Measurements from ENCODE around the gene TM7SF3.
"Not testable (repeated sequence)": the region's sequence is repeated elsewhere in the genome, so short reads cannot be mapped to it uniquely, and the experiment has no call there.

TM7SF3 gene

DNA sequence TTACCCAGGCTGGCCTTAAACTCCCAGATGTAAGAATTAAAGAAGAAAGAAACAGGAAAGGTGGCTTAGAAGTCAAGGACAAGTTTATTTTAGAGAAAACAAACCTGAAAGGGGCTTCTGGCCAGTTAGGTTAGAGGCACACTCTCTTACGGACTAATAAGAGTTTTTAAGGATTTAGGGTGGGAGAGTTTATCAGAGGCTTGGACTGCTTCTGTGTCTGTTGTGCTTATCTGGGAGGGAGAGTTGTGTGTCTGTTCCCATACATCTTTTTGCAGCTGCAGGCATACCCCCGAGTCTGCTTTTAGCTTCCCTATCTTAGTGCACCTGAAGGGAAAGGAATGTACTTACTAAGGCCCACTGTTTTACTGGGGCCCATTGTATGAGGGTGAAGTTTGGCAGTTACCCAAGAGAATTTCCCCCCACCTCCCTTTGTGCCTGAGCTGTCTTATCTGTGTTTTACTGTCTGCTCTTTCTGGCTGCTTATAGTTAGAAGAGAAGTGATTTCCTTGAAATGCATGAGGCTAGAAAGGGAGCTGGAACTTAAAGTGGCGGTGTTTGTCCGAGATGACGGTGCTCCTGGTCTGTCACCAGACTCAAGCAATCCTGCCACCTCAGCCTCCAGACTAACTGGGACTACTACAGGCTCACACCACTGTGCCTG lies 3.1 kb upstream of the TM7SF3 start:
- not testable (repeated sequence) for H3K4me2 ChIP-seq (ENCODE audit: insufficient read depth, low read length, poor library complexity, severe bottlenecking); H2BK12ac ChIP-seq (ENCODE audit: low read length); H3K18ac ChIP-seq (ENCODE audit: low read length); H3K4me1 ChIP-seq (ENCODE audit: control insufficient read depth in 2 of 2, insufficient read depth in 1 of 2, low read depth in 1 of 2, low read length in 2 of 2); H3K9ac ChIP-seq (ENCODE audit: low read depth, low read length, poor library complexity); H3K9me3 ChIP-seq (replicated peaks in 1 of 2; ENCODE audit: control insufficient read depth in 2 of 2, insufficient read depth in 1 of 2, low read depth in 1 of 2, low read length in 2 of 2); H4K8ac ChIP-seq (ENCODE audit: low read depth, low read length); H3K4me3 ChIP-seq (ENCODE audit: low read length in 2 of 2); H3K4ac ChIP-seq (ENCODE audit: low read length); H3K27ac ChIP-seq (replicated peaks; ENCODE audit: low read length); DNase-seq (ENCODE audit: low spot score); H2BK5ac ChIP-seq (ENCODE audit: low read length); H2BK120ac ChIP-seq (ENCODE audit: low read depth, low read length); H4K91ac ChIP-seq (ENCODE audit: low read depth, low read length, poor library complexity); H3K14ac ChIP-seq (ENCODE audit: low read length); H3K36me3 ChIP-seq (replicated peaks in 1 of 2; ENCODE audit: control insufficient read depth in 2 of 2, insufficient read depth in 2 of 2, low read length in 2 of 2); H3K23ac ChIP-seq (ENCODE audit: low read depth, low read length, poor library complexity); H3K79me1 ChIP-seq (ENCODE audit: low read depth, low read length); H2AK5ac ChIP-seq (ENCODE audit: low read depth, low read length); H2BK15ac ChIP-seq (ENCODE audit: low read length)
- peaks cover 0 to 13% (median 0%) of the 10 kb centered on the region in 3 experiments for H3K27me3 ChIP-seq (ENCODE audit: control insufficient read depth in 3 of 3, insufficient read depth in 3 of 3, low read depth in 1 of 3, low read length in 3 of 3)
- WGBS, 2 donors (ENCODE audit: extremely low coverage in 2 of 2, insufficient read length in 2 of 2, insufficient replicate concordance in 1 of 2), result no CpG with 5 or more reads among the region's 5 CpGs
- H2AFZ ChIP-seq (ENCODE audit: low read length), result peak overlapping the region; percentile 53

DNA sequence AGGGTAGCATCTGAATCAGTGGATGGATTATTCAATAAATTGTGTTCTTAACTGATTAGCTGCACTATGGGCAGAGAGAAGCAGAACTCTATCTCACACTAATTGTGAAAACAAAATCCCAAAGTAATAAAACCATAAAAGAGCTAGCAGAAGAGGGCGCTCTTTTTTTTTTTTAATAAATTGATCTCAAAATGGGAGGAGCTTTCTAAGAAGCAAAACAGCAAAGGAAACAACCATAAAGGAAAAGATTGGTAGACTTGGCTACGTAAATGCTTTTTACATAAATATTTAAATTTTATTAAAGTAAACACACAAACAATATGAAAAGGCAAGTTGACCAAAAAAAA lies 1.5 kb upstream of the TM7SF3 start:
- no peak overlapping the region for H3K18ac ChIP-seq (ENCODE audit: low read length)
- no peak overlapping the region for H2BK12ac ChIP-seq (ENCODE audit: low read length)
- no peak overlapping the region for H3K4ac ChIP-seq (ENCODE audit: low read length)
- no peak overlapping the region for H4K8ac ChIP-seq (ENCODE audit: low read depth, low read length)
- no peaks in the 10 kb centered on the region for H3K9me3 ChIP-seq (replicated peaks in 1 of 2; ENCODE audit: control insufficient read depth in 2 of 2, insufficient read depth in 1 of 2, low read depth in 1 of 2, low read length in 2 of 2)
- no peak overlapping the region for H2BK120ac ChIP-seq (ENCODE audit: low read depth, low read length)
- WGBS, 2 donors (ENCODE audit: extremely low coverage in 2 of 2, insufficient read length in 2 of 2, insufficient replicate concordance in 1 of 2), result no CpG with 5 or more reads among the region's 2 CpGs
- H3K4me3 ChIP-seq (ENCODE audit: low read length in 2 of 2), result no peak overlapping the region
- peaks cover 0 to 3% of the 10 kb centered on the region in 2 donors for H3K36me3 ChIP-seq (replicated peaks in 1 of 2; ENCODE audit: control insufficient read depth in 2 of 2, insufficient read depth in 2 of 2, low read length in 2 of 2)
- H3K79me1 ChIP-seq (ENCODE audit: low read depth, low read length), result peaks cover 2% of the 10 kb centered on the region
- H3K4me1 ChIP-seq (ENCODE audit: control insufficient read depth in 2 of 2, insufficient read depth in 1 of 2, low read depth in 1 of 2, low read length in 2 of 2), result peaks cover 0 to 10% of the 10 kb centered on the region in 2 donors
- no peak overlapping the region for H4K91ac ChIP-seq (ENCODE audit: low read depth, low read length, poor library complexity)
- no peak overlapping the region for H2AFZ ChIP-seq (ENCODE audit: low read length)
- no peak overlapping the region for H2BK5ac ChIP-seq (ENCODE audit: low read length)
- no peak overlapping the region for H3K4me2 ChIP-seq (ENCODE audit: insufficient read depth, low read length, poor library complexity, severe bottlenecking)
- H2BK15ac ChIP-seq (ENCODE audit: low read length), result no peak overlapping the region
- H3K23ac ChIP-seq (ENCODE audit: low read depth, low read length, poor library complexity), result no peak overlapping the region
- H3K27ac ChIP-seq (replicated peaks; ENCODE audit: low read length), result no peak overlapping the region
- no peak overlapping the region for H3K14ac ChIP-seq (ENCODE audit: low read length)
- no peak overlapping the region for H2AK5ac ChIP-seq (ENCODE audit: low read depth, low read length)
- DNase-seq (ENCODE audit: low spot score), result no peak
- no peak overlapping the region for H3K9ac ChIP-seq (ENCODE audit: low read depth, low read length, poor library complexity)
- peaks cover 0 to 5% (median 0%) of the 10 kb centered on the region in 3 experiments for H3K27me3 ChIP-seq (ENCODE audit: control insufficient read depth in 3 of 3, insufficient read depth in 3 of 3, low read depth in 1 of 3, low read length in 3 of 3)

DNA sequence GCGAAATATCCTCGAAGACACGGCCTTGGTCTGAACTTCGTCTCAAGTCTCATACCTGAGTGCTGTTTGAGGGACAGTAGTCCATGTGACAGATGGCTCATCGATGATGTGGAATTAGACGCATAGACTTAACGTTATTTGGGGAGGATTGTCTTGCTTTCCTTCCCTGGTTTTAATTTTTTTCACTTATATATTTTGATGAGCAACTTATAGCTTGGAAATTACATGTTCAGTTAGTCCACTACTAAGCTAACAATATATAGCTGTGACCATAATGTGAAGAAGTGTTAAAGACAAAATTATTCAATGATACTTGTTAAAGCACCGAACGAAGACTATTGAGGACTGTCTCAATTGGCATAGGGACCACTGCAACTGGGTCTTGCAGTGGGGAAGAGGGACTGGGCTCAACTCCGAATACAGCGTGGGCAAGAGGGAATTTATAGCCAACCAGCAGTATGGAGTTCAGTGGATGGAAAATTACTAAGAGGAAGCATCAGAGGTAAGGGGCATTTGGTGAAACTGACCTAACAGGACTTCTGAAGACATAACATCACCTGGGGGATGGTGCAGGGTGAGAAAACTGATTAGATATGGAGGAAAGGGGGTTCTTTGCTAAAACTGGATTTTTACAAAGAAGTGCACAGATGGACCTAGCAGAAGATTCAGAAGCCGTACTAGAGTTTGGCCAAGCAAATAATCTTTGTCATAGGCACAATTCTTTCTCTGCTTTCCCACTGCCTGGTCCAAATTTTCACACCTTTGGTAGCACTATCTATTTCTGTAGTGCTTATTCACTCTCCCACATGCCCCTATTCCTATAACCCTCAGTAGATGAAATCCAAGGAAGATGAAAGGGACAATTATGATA lies 910 bp upstream of the TM7SF3 start:
- no peak overlapping the region for H3K18ac ChIP-seq (ENCODE audit: low read length)
- H3K36me3 ChIP-seq (replicated peaks in 1 of 2; ENCODE audit: control insufficient read depth in 2 of 2, insufficient read depth in 2 of 2, low read length in 2 of 2), result peaks cover 0 to 3% of the 10 kb centered on the region in 2 donors
- peak overlapping the region in 1 of 2 donors; percentile 90 for H3K4me3 ChIP-seq (ENCODE audit: low read length in 2 of 2)
- WGBS, 2 donors (ENCODE audit: extremely low coverage in 2 of 2, insufficient read length in 2 of 2, insufficient replicate concordance in 1 of 2), result no CpG with 5 or more reads among the region's 12 CpGs
- H3K9ac ChIP-seq (ENCODE audit: low read depth, low read length, poor library complexity), result no peak overlapping the region
- H3K4me1 ChIP-seq (ENCODE audit: control insufficient read depth in 2 of 2, insufficient read depth in 1 of 2, low read depth in 1 of 2, low read length in 2 of 2), result peaks cover 0 to 16% of the 10 kb centered on the region in 2 donors
- no peak overlapping the region for H4K8ac ChIP-seq (ENCODE audit: low read depth, low read length)
- H3K79me1 ChIP-seq (ENCODE audit: low read depth, low read length), result peaks cover 2% of the 10 kb centered on the region
- no peak overlapping the region for H3K14ac ChIP-seq (ENCODE audit: low read length)
- no peak overlapping the region for H3K4ac ChIP-seq (ENCODE audit: low read length)
- no peak overlapping the region for H3K23ac ChIP-seq (ENCODE audit: low read depth, low read length, poor library complexity)
- H2AK5ac ChIP-seq (ENCODE audit: low read depth, low read length), result no peak overlapping the region
- H2BK5ac ChIP-seq (ENCODE audit: low read length), result no peak overlapping the region
- H4K91ac ChIP-seq (ENCODE audit: low read depth, low read length, poor library complexity), result no peak overlapping the region
- H3K4me2 ChIP-seq (ENCODE audit: insufficient read depth, low read length, poor library complexity, severe bottlenecking), result no peak overlapping the region
- no peak overlapping the region for H2BK120ac ChIP-seq (ENCODE audit: low read depth, low read length)
- peak overlapping the region; percentile 95 for H2AFZ ChIP-seq (ENCODE audit: low read length)
- H2BK12ac ChIP-seq (ENCODE audit: low read length), result no peak overlapping the region
- no peak for DNase-seq (ENCODE audit: low spot score)
- no peaks in the 10 kb centered on the region for H3K9me3 ChIP-seq (replicated peaks in 1 of 2; ENCODE audit: control insufficient read depth in 2 of 2, insufficient read depth in 1 of 2, low read depth in 1 of 2, low read length in 2 of 2)
- no peaks in the 10 kb centered on the region for H3K27me3 ChIP-seq (ENCODE audit: control insufficient read depth in 3 of 3, insufficient read depth in 3 of 3, low read depth in 1 of 3, low read length in 3 of 3)
- no peak overlapping the region for H2BK15ac ChIP-seq (ENCODE audit: low read length)
- H3K27ac ChIP-seq (replicated peaks; ENCODE audit: low read length), result no peak overlapping the region

DNA sequence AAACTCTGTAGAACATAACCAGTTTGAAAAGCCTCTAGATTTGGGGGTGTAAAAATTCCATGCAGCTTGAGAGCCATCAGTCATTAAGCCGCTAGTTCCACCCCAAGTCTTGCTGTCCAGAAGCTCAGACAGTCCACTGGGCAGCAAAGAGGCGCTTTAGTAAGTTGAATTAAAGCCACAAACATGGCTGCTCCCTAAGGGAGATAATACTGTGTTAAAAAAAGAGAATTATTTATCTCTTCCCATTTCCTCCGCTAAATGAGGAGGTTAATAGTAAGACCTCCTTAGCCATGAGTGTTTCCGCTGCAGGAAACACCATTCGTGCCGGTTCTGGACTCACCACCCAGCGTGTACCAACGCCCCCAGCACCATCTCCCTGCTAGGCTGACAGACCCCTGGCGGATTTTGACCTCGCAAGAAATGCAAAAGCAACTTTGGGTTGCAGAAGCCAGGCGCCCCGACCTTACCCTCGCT lies 536 bp downstream of the TM7SF3 start:
- Histone ChIP-seq H3K14ac (ENCODE audit: low read length) (peak overlapping the region; percentile 56), H3K4me2 (ENCODE audit: insufficient read depth, low read length, poor library complexity, severe bottlenecking) (peak overlapping the region; percentile 65), H2BK15ac (ENCODE audit: low read length) (no peak overlapping the region), H2BK5ac (ENCODE audit: low read length) (no peak overlapping the region), H4K91ac (ENCODE audit: low read depth, low read length, poor library complexity) (no peak overlapping the region), H3K4ac (ENCODE audit: low read length) (no peak overlapping the region), H3K9me3 (replicated peaks in 1 of 2; ENCODE audit: control insufficient read depth in 2 of 2, insufficient read depth in 1 of 2, low read depth in 1 of 2, low read length in 2 of 2) (no peaks in the 10 kb centered on the region), H2BK12ac (ENCODE audit: low read length) (no peak overlapping the region), H3K79me1 (ENCODE audit: low read depth, low read length) (peaks cover 2% of the 10 kb centered on the region), H2AFZ (ENCODE audit: low read length) (peak overlapping the region; percentile 95), H4K8ac (ENCODE audit: low read depth, low read length) (no peak overlapping the region), H2AK5ac (ENCODE audit: low read depth, low read length) (no peak overlapping the region), H3K27ac (replicated peaks; ENCODE audit: low read length) (peak overlapping the region; percentile 39), H3K27me3 (ENCODE audit: control insufficient read depth in 3 of 3, insufficient read depth in 3 of 3, low read depth in 1 of 3, low read length in 3 of 3) (no peaks in the 10 kb centered on the region), H3K9ac (ENCODE audit: low read depth, low read length, poor library complexity) (peak overlapping the region; percentile 88), H3K23ac (ENCODE audit: low read depth, low read length, poor library complexity) (no peak overlapping the region), H3K4me3 (ENCODE audit: low read length in 2 of 2) (peak overlapping the region; percentile 90 to 92), H2BK120ac (ENCODE audit: low read depth, low read length) (peak overlapping the region; percentile 47), H3K18ac (ENCODE audit: low read length) (peak overlapping the region; percentile 93), H3K36me3 (replicated peaks in 1 of 2; ENCODE audit: control insufficient read depth in 2 of 2, insufficient read depth in 2 of 2, low read length in 2 of 2) (peaks cover 0 to 4% of the 10 kb centered on the region in 2 donors), H3K4me1 (ENCODE audit: control insufficient read depth in 2 of 2, insufficient read depth in 1 of 2, low read depth in 1 of 2, low read length in 2 of 2) (peaks cover 0 to 22% of the 10 kb centered on the region in 2 donors)
- DNase-seq (ENCODE audit: low spot score), result no peak
- no CpG with 5 or more reads among the region's 13 CpGs for WGBS, 2 donors (ENCODE audit: extremely low coverage in 2 of 2, insufficient read length in 2 of 2, insufficient replicate concordance in 1 of 2)
